Dendritic cell treated with granulocyte-macrophage colony-stimulating factor and Interleukin-4, amounts not matched to agents 40 ng/mL and 50 ng/mL, for 4 days (primary cell): ENCODE results near the gene UNC119B.
"Not testable (repeated sequence)": the region's sequence is repeated elsewhere in the genome, so short reads cannot be mapped to it uniquely, and the experiment has no call there.

Experiments used
- H3K27ac Mint-ChIP-seq: one replicate; pipeline ENCODE4 v1.8.0; 2022; ENCODE audit warnings: mild to moderate bottlenecking, mixed read lengths
- H3K27me3 Mint-ChIP-seq: one replicate; pipeline ENCODE4 v1.8.0; 2022; ENCODE audit warnings: mild to moderate bottlenecking, mixed read lengths
- H3K36me3 Mint-ChIP-seq: one replicate; pipeline ENCODE4 v1.8.0; 2022; ENCODE audit warnings: low read depth, mixed read lengths
- H3K4me1 Mint-ChIP-seq: one replicate; pipeline ENCODE4 v1.8.0; 2022; ENCODE audit warnings: low read depth, mixed read lengths
- H3K4me3 Mint-ChIP-seq: one replicate; pipeline ENCODE4 v1.8.0; 2022; ENCODE audit warnings: mild to moderate bottlenecking, moderate library complexity, mixed read lengths
- H3K9me3 Mint-ChIP-seq: one replicate; pipeline ENCODE4 v1.8.0; 2022; ENCODE audit warnings: mixed read lengths
- intact Hi-C: fragments of 100-400 bp; cut with micrococcal nuclease; formaldehyde crosslinking; loops from one replicate; pipeline ENCODE4 v1.15.0; 2022

UNC119B gene

DNA sequence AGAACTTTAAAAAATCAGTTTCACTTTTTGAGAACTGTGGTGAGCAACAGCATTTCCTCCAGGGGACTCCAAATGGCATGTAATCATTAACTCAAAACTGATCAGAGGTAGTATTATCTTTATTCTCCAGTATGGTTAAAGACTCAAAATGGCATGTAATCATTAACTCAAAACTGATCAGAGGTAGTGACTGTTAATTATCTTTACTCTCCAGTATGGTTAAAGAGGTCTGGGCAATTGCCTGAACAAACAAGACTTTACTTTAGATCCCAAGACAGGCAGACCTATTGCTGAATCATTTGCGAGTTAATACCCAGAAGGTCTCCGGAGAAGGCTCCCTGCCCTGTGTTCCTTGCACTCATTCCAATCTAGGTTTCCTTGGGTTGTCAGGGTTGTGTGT, 8.8 kb downstream of the UNC119B start:
- Mint-ChIP-seq H3K27ac (peak overlapping the region; percentile 10), H3K9me3 (no peaks in the 10 kb centered on the region), H3K4me3 (no peak overlapping the region), H3K4me1 (peaks cover 29% of the 10 kb centered on the region), H3K36me3 (peaks cover 100% of the 10 kb centered on the region), H3K27me3 (no peaks in the 10 kb centered on the region)
- intact Hi-C loops, result no loop called here

DNA sequence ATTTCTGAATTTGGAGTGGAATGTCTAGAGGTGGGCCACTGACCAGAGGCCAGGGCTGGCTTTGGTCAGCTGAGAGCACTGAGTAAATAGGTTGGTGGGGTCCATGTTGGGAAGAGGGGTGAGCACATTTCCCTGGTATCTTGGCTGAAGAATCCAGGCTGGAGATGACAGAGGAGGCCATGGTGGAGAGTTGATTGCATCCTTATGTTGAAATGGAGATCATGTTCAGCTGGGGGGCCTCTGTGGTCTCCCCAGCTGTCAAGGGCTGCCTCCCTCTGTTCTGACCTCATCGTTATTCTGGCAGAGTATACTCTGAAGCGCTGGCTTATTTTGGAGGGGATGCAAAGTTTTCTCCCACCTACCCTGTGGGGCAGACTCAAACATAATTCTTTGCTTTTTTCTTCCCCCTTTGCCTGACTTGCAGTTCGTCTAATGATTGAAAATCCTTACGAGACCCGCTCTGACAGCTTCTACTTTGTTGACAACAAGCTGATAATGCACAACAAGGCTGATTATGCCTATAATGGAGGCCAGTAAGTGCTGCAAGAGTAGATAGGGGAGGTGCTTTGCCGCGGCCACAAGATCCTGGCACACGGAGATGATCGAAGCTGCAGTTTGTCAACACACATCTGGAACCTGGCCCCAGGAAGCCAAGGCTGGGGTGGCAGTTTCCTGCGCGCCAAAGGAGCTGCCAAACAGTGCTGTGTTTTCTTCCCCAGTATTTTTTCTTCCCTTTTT, 9.4 kb downstream of the UNC119B start:
- H3K9me3 Mint-ChIP-seq, result no peaks in the 10 kb centered on the region
- intact Hi-C loops, result loop anchor here (10.0 kb wide), 1 partner anchor 255 kb away; the partner anchor contains the start of gene HNF1A
- no peak overlapping the region for H3K4me3 Mint-ChIP-seq
- peaks cover 100% of the 10 kb centered on the region for H3K36me3 Mint-ChIP-seq
- H3K27ac Mint-ChIP-seq, result peak overlapping the region; percentile 16
- H3K27me3 Mint-ChIP-seq, result no peaks in the 10 kb centered on the region
- peaks cover 32% of the 10 kb centered on the region for H3K4me1 Mint-ChIP-seq

DNA sequence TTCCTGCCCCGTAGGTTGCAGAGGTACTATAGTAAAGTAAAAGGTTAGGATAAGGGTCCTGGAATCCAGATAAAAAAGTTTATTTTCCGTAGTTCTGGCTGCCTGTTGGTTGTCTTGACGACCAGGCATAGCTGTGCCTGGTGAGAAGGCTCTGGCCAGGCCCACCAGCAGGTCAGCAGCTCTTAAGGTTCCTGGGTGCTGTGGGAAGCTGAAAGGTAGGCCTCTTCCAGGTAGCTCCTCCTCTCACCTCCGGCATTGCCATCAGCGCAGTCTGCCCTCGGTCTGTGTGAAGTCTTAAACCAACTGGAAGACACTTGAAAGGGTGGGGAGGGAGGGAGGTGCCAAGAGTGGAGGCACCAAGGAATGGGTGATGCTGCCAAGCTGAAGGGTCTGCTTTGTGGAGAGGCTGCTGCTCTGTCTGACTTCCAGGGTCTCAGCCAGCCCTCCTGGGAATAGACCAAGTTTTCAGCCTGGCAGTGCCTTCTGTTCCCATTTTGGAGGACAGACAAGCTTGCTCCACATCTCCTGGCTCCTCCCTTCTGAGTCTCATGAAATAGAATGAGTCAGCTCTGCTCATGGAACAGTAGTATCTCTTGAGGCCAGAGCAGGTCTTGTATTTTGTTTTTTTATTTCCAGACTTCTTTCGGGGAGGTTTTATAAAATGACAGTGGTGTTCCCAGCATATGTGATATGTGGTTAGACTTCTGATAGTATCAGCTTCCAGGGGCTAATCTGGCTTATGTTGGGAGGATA, 10.2 kb downstream of the UNC119B start:
- H3K4me1 Mint-ChIP-seq, result peaks cover 39% of the 10 kb centered on the region
- H3K9me3 Mint-ChIP-seq, result no peaks in the 10 kb centered on the region
- H3K36me3 Mint-ChIP-seq, result peaks cover 93% of the 10 kb centered on the region
- no peak overlapping the region for H3K4me3 Mint-ChIP-seq
- H3K27me3 Mint-ChIP-seq, result no peaks in the 10 kb centered on the region
- H3K27ac Mint-ChIP-seq, result peak overlapping the region; percentile 56
- intact Hi-C loops, result loop anchor here (10.0 kb wide), 1 partner anchor 254 kb away; the partner anchor contains the start of gene HNF1A

DNA sequence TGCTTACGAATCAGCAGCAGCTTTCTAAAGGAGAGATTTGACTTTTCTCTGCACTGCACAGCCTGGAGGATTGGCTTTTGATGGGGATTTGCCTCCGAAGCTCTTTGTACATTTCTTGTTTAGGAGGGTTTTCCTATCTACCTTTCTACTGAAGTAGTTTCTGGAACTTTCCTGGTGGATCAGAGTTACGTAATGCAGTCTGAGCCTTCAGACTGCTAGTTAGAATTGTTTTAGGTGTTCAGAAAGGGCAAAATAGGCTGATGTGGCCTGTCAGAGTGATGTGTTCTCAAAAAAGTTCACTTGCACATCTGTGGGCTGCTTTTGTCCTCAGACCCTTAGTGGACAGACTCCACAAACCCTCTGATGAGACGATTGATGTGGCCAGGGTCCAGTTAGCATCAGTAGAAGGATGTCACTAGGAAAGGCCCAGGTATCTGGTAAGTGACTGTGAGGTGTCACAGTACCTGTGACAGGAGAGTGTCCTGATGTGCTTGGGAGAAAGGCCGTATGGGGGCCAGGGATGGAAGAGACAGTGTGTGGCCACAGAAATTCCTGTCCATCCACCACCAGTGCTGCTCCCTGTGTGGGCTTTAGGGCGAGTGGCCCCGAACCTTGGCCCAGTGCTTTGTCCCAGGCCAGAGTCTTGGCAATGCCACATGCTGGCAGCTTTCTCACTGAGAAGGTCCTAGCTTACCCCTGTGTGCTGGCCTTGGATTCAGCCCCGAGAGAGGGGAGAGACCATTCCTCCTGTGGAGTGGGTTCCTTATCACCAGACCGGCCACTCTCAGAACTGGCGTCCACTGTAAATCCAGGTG, 10.9 kb downstream of the UNC119B start:
- Mint-ChIP-seq H3K27me3 (no peaks in the 10 kb centered on the region), H3K9me3 (no peaks in the 10 kb centered on the region), H3K4me1 (peaks cover 40% of the 10 kb centered on the region), H3K27ac (peak overlapping the region; percentile 56), H3K36me3 (peaks cover 91% of the 10 kb centered on the region), H3K4me3 (no peak overlapping the region)
- intact Hi-C loops, result loop anchor here (10.0 kb wide), 1 partner anchor 254 kb away; the partner anchor contains the start of gene HNF1A

DNA sequence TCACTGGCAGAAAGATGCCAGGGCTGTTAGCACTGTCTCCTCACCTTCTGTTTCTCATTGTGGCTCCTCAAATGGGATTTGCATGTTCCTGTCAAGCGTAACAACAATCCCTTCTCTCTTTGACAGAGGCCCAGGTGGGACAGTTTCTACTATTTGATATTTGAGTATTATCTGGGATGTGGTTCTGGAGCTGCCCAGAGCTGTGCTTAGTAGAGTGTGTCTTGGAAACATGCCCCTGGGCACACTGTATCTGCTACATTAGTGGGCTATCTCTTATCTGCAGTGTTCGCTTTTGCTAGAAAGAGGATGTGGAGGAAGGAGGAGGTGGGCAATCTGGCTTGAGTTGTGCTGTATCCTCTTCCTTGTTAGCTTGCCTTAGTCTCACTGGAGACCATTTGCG, 11.6 kb downstream of the UNC119B start:
- peaks cover 86% of the 10 kb centered on the region for H3K36me3 Mint-ChIP-seq
- peaks cover 40% of the 10 kb centered on the region for H3K4me1 Mint-ChIP-seq
- intact Hi-C loops, result loop anchor here (10.0 kb wide), 1 partner anchor 253 kb away; the partner anchor contains the start of gene HNF1A
- no peaks in the 10 kb centered on the region for H3K27me3 Mint-ChIP-seq
- no peak overlapping the region for H3K27ac Mint-ChIP-seq
- H3K4me3 Mint-ChIP-seq, result no peak overlapping the region
- H3K9me3 Mint-ChIP-seq, result no peaks in the 10 kb centered on the region

GRCh38 chr12:120722784-120723183, 12.5 kb downstream of the UNC119B start:
- Mint-ChIP-seq H3K4me3 (no peak overlapping the region), H3K9me3 (no peaks in the 10 kb centered on the region), H3K4me1 (peaks cover 40% of the 10 kb centered on the region), H3K27me3 (no peaks in the 10 kb centered on the region), H3K27ac (no peak overlapping the region), H3K36me3 (peaks cover 82% of the 10 kb centered on the region)
- intact Hi-C loops, result loop anchor here (10.0 kb wide), 1 partner anchor 252 kb away; the partner anchor contains the start of gene HNF1A

DNA sequence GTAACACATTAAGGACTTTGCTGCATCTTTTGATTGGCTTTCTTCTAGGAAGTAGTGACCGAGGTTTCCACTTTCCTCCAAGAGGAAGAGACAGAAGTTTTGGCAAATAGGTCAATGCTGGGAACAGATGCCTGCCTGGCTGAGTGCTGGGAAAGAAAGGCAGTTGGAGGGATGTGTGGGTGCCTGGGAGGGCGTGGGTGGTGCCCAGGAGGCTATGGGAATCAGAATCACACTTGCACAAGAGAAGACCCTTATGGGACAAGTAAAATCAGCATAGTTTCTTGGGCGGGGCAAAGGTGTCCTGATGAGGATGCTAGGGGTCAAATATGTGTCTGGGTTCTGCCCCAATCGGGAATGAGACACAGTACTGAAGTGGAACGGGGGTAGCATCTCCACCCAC, 14.5 kb downstream of the UNC119B start:
- intact Hi-C loops, result loop anchor here (10.0 kb wide), 1 partner anchor 250 kb away; the partner anchor contains the start of gene HNF1A

GRCh38 chr12:120725151-120725658, 14.9 kb downstream of the UNC119B start:
- H3K36me3 Mint-ChIP-seq, result peaks cover 82% of the 10 kb centered on the region
- H3K9me3 Mint-ChIP-seq, result no peaks in the 10 kb centered on the region
- intact Hi-C loops, result loop anchor here (10.0 kb wide), 1 partner anchor 250 kb away; the partner anchor contains the start of gene HNF1A
- peak overlapping the region; percentile 70 for H3K27ac Mint-ChIP-seq
- H3K4me3 Mint-ChIP-seq, result peak overlapping the region; percentile 78
- H3K27me3 Mint-ChIP-seq, result no peaks in the 10 kb centered on the region
- peaks cover 28% of the 10 kb centered on the region for H3K4me1 Mint-ChIP-seq

More for the DNA sequence above, 14.5 kb downstream of the UNC119B start:
- peak overlapping the region; percentile 78 for H3K4me3 Mint-ChIP-seq
- H3K36me3 Mint-ChIP-seq, result peaks cover 82% of the 10 kb centered on the region
- peaks cover 33% of the 10 kb centered on the region for H3K4me1 Mint-ChIP-seq
- H3K27me3 Mint-ChIP-seq, result no peaks in the 10 kb centered on the region
- H3K9me3 Mint-ChIP-seq, result no peaks in the 10 kb centered on the region
- H3K27ac Mint-ChIP-seq, result peak overlapping the region; percentile 70

DNA sequence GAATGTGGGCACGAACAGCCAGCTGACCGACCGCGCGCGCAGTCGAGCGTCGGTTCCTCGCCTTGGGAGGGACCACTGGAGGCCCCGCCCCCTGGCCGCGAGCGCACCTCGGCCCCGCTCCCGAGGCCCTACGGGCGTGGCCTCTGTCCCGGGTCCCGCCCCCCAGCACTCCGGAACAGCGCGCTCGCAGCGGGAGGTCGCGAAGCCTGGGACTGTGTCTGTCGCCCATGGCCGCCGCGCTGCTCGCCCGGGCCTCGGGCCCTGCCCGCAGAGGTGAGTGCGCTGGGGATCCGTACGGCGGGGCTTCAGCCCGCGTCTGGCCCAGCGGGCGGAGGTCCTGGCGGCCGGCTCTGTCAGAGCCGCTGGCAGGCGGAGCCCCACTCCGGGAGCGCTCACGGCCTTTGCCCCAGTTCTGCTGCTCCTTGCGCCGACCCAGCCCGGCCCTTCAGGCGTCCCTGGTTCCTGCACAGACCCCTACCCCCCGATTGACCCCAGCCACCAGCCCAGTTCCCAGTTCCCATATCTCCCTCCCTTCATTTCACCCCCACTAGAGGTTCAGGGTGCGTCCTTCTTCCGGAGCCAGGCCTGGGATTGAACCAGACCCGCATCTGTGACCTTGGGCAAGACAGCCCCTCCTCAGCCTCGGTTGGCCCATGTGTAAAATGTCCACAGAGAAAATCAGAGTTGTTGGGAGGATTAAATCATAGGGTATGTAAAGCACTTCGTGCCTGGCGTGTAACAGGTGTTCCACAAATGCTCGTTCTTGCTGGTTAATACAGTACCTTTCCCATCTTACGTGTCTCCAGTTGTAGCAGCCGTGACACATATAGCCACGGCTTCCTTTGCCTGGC, 15.6 kb downstream of the UNC119B start, which contains the start of gene ACADS:
Gene ACADS (plus strand): TSS at position 168 of the 851 bp plus-strand sequence. CDS start 60 bp downstream, at position 228.
- Mint-ChIP-seq H3K36me3 (peaks cover 82% of the 10 kb centered on the region), H3K4me1 (peaks cover 22% of the 10 kb centered on the region)
- intact Hi-C loops, result loop anchor here (10.0 kb wide), 1 partner anchor 249 kb away; the partner anchor contains the start of gene HNF1A

DNA sequence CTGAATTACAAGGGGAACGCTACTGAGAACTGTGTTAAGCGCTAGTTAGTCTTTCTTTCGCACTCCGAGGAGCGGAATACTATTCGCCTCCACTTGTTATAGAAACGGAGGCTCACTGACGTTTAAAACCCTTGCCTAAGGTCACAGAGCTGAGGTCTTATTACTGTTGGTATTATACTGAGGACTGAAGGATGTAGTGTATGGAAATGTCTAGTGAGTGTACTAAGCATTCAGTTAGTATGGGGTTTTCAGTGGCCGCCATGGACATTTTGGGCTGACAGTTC, 16.2 kb downstream of the UNC119B start:
- H3K9me3 Mint-ChIP-seq, result no peaks in the 10 kb centered on the region
- H3K4me3 Mint-ChIP-seq, result peak overlapping the region; percentile 78
- peaks cover 19% of the 10 kb centered on the region for H3K4me1 Mint-ChIP-seq
- H3K27me3 Mint-ChIP-seq, result no peaks in the 10 kb centered on the region
- peaks cover 77% of the 10 kb centered on the region for H3K36me3 Mint-ChIP-seq
- H3K27ac Mint-ChIP-seq, result peak overlapping the region; percentile 70
- intact Hi-C loops, result loop anchor here (10.0 kb wide), 1 partner anchor 248 kb away; the partner anchor contains the start of gene HNF1A

More for the DNA sequence above, 15.6 kb downstream of the UNC119B start, which contains the start of gene ACADS:
- no peaks in the 10 kb centered on the region for H3K27me3 Mint-ChIP-seq
- H3K4me3 Mint-ChIP-seq, result peak within 1 kb of the TSS; percentile 78
- H3K27ac Mint-ChIP-seq, result peak within 1 kb of the TSS; percentile 70
- H3K9me3 Mint-ChIP-seq, result no peaks in the 10 kb centered on the region

- Mint-ChIP-seq H3K36me3 (peaks cover 74% of the 10 kb centered on the region), H3K4me1 (peaks cover 16% of the 10 kb centered on the region), H3K27me3 (no peaks in the 10 kb centered on the region), H3K4me3 (no peak overlapping the region), H3K27ac (no peak overlapping the region), H3K9me3 (no peaks in the 10 kb centered on the region)
- intact Hi-C loops, result loop anchor here (10.0 kb wide), 1 partner anchor 248 kb away; the partner anchor contains the start of gene HNF1A
Measured at GRCh38 chr12:120726961-120727360, 16.7 kb downstream of the UNC119B start.

GRCh38 chr12:120732198-120732597, 21.9 kb downstream of the UNC119B start:
- intact Hi-C loops, H3K4me3 Mint-ChIP-seq, H3K27ac Mint-ChIP-seq, H3K4me1 Mint-ChIP-seq, H3K27me3 Mint-ChIP-seq, H3K9me3 Mint-ChIP-seq: not testable (repeated sequence)
- H3K36me3 Mint-ChIP-seq, result peaks cover 57% of the 10 kb centered on the region
